ENCODE results near the gene ESYT1.
A peak's percentile ranks its signal among the peaks of the same experiment; 100 is the strongest.

Gene ESYT1

DNA sequence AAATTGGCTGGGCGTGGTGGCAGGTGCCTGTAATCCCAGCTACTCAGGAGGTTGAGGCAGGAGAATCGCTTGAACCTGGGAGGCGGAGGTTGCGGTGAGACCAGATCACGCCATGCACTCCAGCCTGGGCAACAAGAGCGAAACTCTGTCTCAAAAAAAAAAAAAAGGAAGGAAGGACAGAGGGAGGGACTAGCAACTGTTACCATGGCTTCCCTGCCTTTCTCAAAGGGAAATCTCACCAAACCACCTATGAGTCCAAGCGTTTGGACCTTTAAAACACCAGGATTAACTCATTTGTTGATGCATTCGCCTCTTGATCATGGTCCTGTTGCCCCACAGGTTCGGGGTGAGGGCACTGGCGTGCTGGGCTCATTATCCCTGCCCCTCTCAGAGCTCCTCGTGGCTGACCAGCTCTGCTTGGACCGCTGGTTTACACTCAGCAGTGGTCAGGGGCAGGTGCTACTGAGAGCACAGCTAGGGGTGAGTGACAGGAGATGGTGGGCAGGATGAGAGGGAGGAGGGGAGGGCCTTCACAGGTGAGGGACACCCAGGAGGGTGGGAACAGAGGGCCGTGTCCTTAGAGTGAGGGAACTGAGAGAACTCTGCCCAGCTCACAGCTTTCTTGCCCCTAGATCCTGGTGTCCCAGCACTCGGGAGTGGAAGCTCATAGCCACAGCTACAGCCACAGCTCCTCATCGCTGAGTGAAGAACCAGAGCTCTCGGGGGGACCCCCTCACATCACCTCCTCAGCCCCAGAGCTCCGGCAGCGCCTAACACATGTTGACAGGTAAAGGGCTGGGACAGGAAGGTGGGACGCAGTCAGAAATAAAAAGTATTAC, 14.1 kb downstream of the ESYT1 start:
- H3K36me3 ChIP-seq (ENCODE audit: control insufficient read depth in 1 of 2, insufficient read depth in 2 of 2, low read length in 2 of 2): peaks cover 41 to 62% of the 10 kb centered on the region in 2 donors
- H3K27ac ChIP-seq (ENCODE audit: low read depth, low read length): no peak overlapping the region
- no peaks in the 10 kb centered on the region for H3K27me3 ChIP-seq (ENCODE audit: control insufficient read depth in 1 of 2, insufficient read depth in 2 of 2, low read length in 2 of 2)

DNA sequence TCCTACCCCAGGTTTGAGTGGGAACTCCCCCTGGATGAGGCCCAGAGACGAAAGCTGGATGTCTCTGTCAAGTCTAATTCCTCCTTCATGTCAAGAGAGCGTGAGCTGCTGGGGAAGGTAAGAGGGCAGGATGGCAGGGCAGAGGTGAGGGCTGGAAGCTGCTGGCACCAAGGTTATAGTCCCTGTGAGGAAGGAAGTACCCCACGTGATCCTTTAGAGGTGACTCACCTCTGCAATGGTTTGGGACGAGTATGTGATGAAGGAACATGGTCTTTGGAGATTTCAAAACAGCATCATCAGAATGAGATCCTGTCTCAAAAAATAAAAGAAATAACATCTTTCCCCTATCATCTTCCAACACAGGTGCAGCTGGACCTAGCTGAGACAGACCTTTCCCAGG, 15.2 kb downstream of the ESYT1 start:
- no peak overlapping the region for H3K9ac ChIP-seq (ENCODE audit: low read depth in 1 of 2, low read length in 2 of 2)
- no peak overlapping the region for H3K27ac ChIP-seq (ENCODE audit: low read depth, low read length)
- peaks cover 36 to 51% of the 10 kb centered on the region in 2 donors for H3K36me3 ChIP-seq (ENCODE audit: control insufficient read depth in 1 of 2, insufficient read depth in 2 of 2, low read length in 2 of 2)
- H3K9me3 ChIP-seq (ENCODE audit: control insufficient read depth in 1 of 2, low read length in 2 of 2): no peaks in the 10 kb centered on the region
- no peaks in the 10 kb centered on the region for H3K27me3 ChIP-seq (ENCODE audit: control insufficient read depth in 1 of 2, insufficient read depth in 2 of 2, low read length in 2 of 2)
- H3K4me3 ChIP-seq (ENCODE audit: low read depth in 1 of 2, low read length in 2 of 2): no peak overlapping the region
- peaks cover 6% of the 10 kb centered on the region in 2 donors for H3K4me1 ChIP-seq (ENCODE audit: control insufficient read depth in 1 of 2, insufficient read depth in 2 of 2, low read length in 2 of 2)

More for the DNA sequence above, 14.1 kb downstream of the ESYT1 start:
- no peaks in the 10 kb centered on the region for H3K9me3 ChIP-seq (ENCODE audit: control insufficient read depth in 1 of 2, low read length in 2 of 2)
- H3K4me1 ChIP-seq (ENCODE audit: control insufficient read depth in 1 of 2, insufficient read depth in 2 of 2, low read length in 2 of 2): peaks cover 6% of the 10 kb centered on the region in 2 donors
- H3K9ac ChIP-seq (ENCODE audit: low read depth in 1 of 2, low read length in 2 of 2): no peak overlapping the region
- H3K4me3 ChIP-seq (ENCODE audit: low read depth in 1 of 2, low read length in 2 of 2): no peak overlapping the region

DNA sequence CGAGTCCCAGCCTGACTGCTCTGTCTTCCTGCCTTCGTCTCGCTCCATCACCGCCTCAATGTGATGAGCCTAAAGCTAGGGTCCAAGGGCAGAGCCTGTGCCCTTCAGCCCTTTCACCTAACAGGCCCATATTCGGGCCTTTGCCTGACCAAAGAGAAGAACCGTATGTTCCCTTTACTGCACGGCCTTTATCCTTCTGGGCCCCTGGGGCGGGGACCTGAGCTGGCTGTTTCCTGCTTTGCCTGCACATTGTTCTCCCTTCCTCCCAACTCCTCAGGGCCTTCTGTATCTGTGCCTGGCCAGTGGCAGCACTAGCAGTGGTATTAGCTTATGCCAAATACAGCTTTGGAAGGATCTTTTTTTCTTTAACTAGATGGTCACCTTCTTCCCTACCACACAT, 15.8 kb downstream of the ESYT1 start:
- no peak overlapping the region for H3K9ac ChIP-seq (ENCODE audit: low read depth in 1 of 2, low read length in 2 of 2)
- peaks cover 6% of the 10 kb centered on the region in 2 donors for H3K4me1 ChIP-seq (ENCODE audit: control insufficient read depth in 1 of 2, insufficient read depth in 2 of 2, low read length in 2 of 2)
- no peak overlapping the region for H3K27ac ChIP-seq (ENCODE audit: low read depth, low read length)
- no peaks in the 10 kb centered on the region for H3K9me3 ChIP-seq (ENCODE audit: control insufficient read depth in 1 of 2, low read length in 2 of 2)
- H3K36me3 ChIP-seq (ENCODE audit: control insufficient read depth in 1 of 2, insufficient read depth in 2 of 2, low read length in 2 of 2): peaks cover 30 to 45% of the 10 kb centered on the region in 2 donors
- H3K27me3 ChIP-seq (ENCODE audit: control insufficient read depth in 1 of 2, insufficient read depth in 2 of 2, low read length in 2 of 2): no peaks in the 10 kb centered on the region
- H3K4me3 ChIP-seq (ENCODE audit: low read depth in 1 of 2, low read length in 2 of 2): no peak overlapping the region

DNA sequence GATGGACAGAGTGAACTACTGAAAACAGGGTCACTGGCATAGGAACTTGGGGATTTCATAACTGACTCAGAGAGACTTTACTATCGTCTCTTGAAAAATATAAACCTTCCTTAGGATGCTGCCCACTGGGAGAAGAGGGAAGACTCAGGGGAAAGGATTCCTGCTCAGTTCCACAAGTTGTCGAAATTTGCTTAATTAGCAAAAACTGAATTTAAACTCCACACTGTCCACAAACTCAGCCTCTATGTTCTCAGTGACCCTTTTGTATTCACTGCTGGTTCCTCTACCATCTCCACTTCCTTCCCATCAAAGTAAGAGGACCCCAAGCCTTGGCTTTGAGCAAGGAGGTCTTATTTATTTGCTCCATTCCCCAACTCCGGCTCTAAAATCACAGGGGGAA, 17.1 kb downstream of the ESYT1 start:
- H3K27ac ChIP-seq (ENCODE audit: low read depth, low read length): no peak overlapping the region
- peaks cover 30 to 44% of the 10 kb centered on the region in 2 donors for H3K36me3 ChIP-seq (ENCODE audit: control insufficient read depth in 1 of 2, insufficient read depth in 2 of 2, low read length in 2 of 2)

DNA sequence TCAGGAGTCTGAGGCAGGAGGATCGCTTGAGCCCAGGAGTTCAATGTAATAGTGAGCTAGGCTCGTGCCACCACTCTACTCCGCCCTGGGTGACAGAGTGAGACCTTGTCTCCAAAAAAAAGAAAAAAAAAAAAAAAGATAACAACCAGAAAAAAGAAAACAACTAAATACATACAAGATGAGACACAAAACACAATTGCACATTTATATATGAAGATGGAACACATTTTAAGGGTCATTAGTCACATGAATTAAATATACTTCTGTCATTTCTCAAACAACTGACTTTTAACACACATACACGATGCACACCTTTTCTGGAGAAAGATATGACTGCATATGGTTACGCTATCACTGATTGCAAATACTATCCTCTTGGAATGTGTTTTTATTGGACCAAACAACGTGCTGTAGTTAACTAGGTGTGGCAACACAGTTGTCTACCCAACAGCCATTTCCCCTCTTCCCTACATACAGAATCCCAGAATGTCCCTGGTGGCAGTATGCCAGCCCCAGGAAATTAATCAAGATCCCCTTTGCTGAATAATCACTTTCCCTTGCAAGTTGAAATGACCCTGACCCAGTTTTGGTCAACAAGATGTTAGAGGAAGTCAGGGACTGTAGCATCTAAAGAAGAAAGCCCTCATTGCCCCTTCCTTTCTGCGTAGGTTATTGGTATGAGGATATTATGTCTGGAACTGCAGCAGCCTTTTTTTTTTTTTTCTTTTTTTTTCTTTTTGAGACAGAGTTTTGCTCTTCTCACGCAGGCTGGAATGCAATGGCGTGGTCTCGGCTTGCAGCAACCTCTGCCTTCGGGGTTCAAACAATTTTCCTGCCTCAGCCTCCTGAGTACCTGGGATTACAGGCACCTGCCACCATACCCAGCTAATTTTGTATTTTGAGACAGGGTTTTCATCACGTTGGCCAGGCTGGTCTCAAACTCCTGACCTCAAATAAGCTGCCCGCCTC, 18.7 kb downstream of the ESYT1 start:
- H3K27me3 ChIP-seq (ENCODE audit: control insufficient read depth in 1 of 2, insufficient read depth in 2 of 2, low read length in 2 of 2): no peaks in the 10 kb centered on the region
- H3K9me3 ChIP-seq (ENCODE audit: control insufficient read depth in 1 of 2, low read length in 2 of 2): no peaks in the 10 kb centered on the region
- H3K9ac ChIP-seq (ENCODE audit: low read depth in 1 of 2, low read length in 2 of 2): no peak overlapping the region
- peaks cover 25 to 35% of the 10 kb centered on the region in 2 donors for H3K36me3 ChIP-seq (ENCODE audit: control insufficient read depth in 1 of 2, insufficient read depth in 2 of 2, low read length in 2 of 2)
- H3K4me1 ChIP-seq (ENCODE audit: control insufficient read depth in 1 of 2, insufficient read depth in 2 of 2, low read length in 2 of 2): peaks cover 12 to 18% of the 10 kb centered on the region in 2 donors
- H3K4me3 ChIP-seq (ENCODE audit: low read depth in 1 of 2, low read length in 2 of 2): no peak overlapping the region
- H3K27ac ChIP-seq (ENCODE audit: low read depth, low read length): no peak overlapping the region

More for the DNA sequence above, 17.1 kb downstream of the ESYT1 start:
- Histone ChIP-seq H3K9ac (ENCODE audit: low read depth in 1 of 2, low read length in 2 of 2) (no peak overlapping the region), H3K9me3 (ENCODE audit: control insufficient read depth in 1 of 2, low read length in 2 of 2) (no peaks in the 10 kb centered on the region), H3K4me3 (ENCODE audit: low read depth in 1 of 2, low read length in 2 of 2) (no peak overlapping the region), H3K27me3 (ENCODE audit: control insufficient read depth in 1 of 2, insufficient read depth in 2 of 2, low read length in 2 of 2) (no peaks in the 10 kb centered on the region), H3K4me1 (ENCODE audit: control insufficient read depth in 1 of 2, insufficient read depth in 2 of 2, low read length in 2 of 2) (peaks cover 6% of the 10 kb centered on the region in 2 donors)

DNA sequence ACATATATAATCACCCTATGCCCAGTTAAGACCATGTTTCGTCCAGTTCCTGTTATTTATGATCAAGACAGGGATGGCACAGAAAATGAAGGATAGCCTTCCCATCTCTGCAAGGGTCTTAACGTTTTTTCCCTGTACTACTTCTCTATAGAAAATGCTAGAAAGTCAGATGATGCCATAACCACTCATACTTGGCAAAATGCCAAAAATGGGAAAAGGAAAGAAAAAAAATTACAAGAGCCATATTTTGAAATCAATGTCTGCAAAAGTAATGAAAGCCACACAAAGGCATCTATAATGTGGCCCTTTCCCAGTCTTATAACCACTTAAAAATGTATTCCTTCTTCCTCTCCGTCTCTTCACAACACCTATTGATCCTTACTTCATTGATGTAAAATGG, 22.5 kb downstream of the ESYT1 start:
- H3K27ac ChIP-seq (ENCODE audit: low read depth, low read length): no peak overlapping the region
- no peaks in the 10 kb centered on the region for H3K27me3 ChIP-seq (ENCODE audit: control insufficient read depth in 1 of 2, insufficient read depth in 2 of 2, low read length in 2 of 2)
- no peaks in the 10 kb centered on the region for H3K9me3 ChIP-seq (ENCODE audit: control insufficient read depth in 1 of 2, low read length in 2 of 2)
- H3K4me1 ChIP-seq (ENCODE audit: control insufficient read depth in 1 of 2, insufficient read depth in 2 of 2, low read length in 2 of 2): peaks cover 31 to 35% of the 10 kb centered on the region in 2 donors
- H3K4me3 ChIP-seq (ENCODE audit: low read depth in 1 of 2, low read length in 2 of 2): no peak overlapping the region
- no peak overlapping the region for H3K9ac ChIP-seq (ENCODE audit: low read depth in 1 of 2, low read length in 2 of 2)
- no peaks in the 10 kb centered on the region for H3K36me3 ChIP-seq (ENCODE audit: control insufficient read depth in 1 of 2, insufficient read depth in 2 of 2, low read length in 2 of 2)

DNA sequence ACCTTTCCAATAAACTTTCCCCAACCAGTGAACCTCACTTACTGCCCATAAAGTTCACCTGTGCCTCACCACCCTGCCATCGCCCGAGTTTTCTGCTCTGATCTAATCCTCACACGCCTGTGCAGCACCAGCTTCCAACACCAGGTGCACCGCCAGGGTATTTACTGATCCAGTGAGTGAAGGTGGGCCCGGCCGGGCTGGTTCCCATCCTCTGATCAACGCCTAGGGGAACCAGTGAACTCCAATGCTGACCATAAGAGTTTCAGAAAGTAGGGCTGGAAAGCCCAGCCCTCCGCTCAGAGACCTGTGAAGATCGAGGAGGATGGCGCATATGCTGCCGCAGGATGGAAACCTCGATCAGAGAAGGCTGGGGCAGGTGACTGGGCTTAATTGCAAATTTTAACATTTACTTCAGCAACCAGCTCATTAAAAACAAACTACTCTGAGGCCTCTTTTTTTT, 23.6 kb downstream of the ESYT1 start:
- Histone ChIP-seq H3K4me3 (ENCODE audit: low read depth in 1 of 2, low read length in 2 of 2) (peak overlapping the region; percentile 62 to 93), H3K9me3 (ENCODE audit: control insufficient read depth in 1 of 2, low read length in 2 of 2) (no peaks in the 10 kb centered on the region), H3K27ac (ENCODE audit: low read depth, low read length) (peak overlapping the region; percentile 81), H3K36me3 (ENCODE audit: control insufficient read depth in 1 of 2, insufficient read depth in 2 of 2, low read length in 2 of 2) (no peaks in the 10 kb centered on the region), H3K27me3 (ENCODE audit: control insufficient read depth in 1 of 2, insufficient read depth in 2 of 2, low read length in 2 of 2) (no peaks in the 10 kb centered on the region), H3K9ac (ENCODE audit: low read depth in 1 of 2, low read length in 2 of 2) (peak overlapping the region; percentile 79 to 85), H3K4me1 (ENCODE audit: control insufficient read depth in 1 of 2, insufficient read depth in 2 of 2, low read length in 2 of 2) (peaks cover 32 to 34% of the 10 kb centered on the region in 2 donors)

DNA sequence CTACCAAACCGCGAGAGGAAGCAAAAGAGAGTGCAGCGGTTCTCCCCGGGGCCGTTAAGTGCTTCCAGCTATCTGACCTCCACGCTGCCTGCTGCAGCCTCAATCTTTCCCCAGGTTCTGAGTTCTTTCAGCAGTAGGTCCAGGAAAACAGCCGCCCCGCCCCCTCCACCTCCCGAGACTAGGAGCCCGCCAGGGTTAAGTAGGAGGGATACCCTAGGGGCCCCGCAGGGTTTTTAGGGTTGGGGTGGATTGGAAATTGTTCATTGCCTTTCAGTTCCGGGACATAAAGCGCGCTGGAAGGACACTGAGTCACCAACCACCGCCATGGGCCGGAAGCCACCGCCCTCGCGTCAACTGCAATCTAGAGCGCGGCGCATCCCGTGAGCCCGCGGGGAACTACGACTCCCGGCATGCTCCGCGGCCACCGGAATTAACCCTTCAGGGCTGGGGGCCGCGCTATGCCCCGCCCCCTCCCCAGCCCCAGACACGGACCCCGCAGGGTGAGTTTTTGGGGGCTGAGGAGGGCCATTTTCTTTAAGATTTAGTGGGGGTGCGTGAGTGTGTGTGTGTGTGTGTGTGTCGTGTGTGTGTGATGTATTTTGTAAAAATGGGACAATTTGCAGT, 24.2 kb downstream of the ESYT1 start, which contains the start of gene MYL6B:
Gene MYL6B, plus strand, starts transcription at position 456 of the 624 bp plus-strand sequence. CDS start 1,332 bp downstream, outside the sequence.
- H3K36me3 ChIP-seq (ENCODE audit: control insufficient read depth in 1 of 2, insufficient read depth in 2 of 2, low read length in 2 of 2): no peaks in the 10 kb centered on the region
- H3K4me1 ChIP-seq (ENCODE audit: control insufficient read depth in 1 of 2, insufficient read depth in 2 of 2, low read length in 2 of 2): peaks cover 31% of the 10 kb centered on the region in 2 donors
- peak within 1 kb of the TSS; percentile 81 for H3K27ac ChIP-seq (ENCODE audit: low read depth, low read length)
- H3K4me3 ChIP-seq (ENCODE audit: low read depth in 1 of 2, low read length in 2 of 2): peak within 1 kb of the TSS; percentile 62 to 93
- H3K9me3 ChIP-seq (ENCODE audit: control insufficient read depth in 1 of 2, low read length in 2 of 2): no peaks in the 10 kb centered on the region
- H3K9ac ChIP-seq (ENCODE audit: low read depth in 1 of 2, low read length in 2 of 2): peak within 1 kb of the TSS; percentile 79 to 85
- H3K27me3 ChIP-seq (ENCODE audit: control insufficient read depth in 1 of 2, insufficient read depth in 2 of 2, low read length in 2 of 2): no peaks in the 10 kb centered on the region

DNA sequence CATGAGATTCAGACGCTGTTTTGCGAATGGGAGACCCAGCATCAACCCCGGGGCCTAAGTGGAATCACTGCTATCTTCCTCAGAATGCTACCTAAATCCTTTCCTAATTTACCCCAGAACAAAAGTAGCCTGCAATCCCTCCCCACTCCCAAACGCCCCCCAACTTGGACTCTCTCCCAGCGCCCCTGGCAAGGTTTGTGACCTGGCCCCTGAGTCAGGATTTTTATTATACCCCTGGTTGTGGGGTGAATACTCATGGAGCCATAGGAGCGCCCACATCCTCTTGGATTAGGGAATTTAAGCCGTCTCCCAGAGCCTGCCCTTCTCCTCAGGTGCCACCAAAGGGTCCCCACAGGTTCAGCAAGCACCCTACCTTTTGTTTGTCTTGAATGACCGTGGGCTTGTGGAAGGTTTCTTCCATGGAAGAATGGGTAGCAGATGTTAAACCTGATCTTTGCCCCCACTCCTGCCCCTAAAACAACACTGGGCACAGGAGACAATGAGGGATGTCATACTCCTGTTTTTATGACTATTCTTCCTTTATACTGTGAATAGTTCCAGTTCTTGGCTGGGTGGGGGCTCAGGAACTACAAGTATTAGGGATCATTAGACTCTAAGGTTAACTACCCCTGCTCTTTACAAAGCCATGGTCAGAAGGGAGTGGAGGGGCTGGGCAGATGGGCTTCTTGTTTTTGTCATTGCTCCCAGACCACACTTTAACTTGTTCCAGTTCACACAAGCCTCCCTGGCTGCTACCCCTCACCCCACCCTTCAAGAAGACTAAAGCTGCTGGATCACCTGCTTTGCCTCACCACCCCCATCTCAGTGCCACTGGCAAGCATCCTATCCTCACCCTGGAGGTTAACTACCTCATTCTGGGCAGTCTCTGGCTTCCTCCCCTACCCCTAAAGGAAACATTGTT, 24.9 kb downstream of the ESYT1 start:
- H3K27ac ChIP-seq (ENCODE audit: low read depth, low read length): no peak overlapping the region
- no peaks in the 10 kb centered on the region for H3K27me3 ChIP-seq (ENCODE audit: control insufficient read depth in 1 of 2, insufficient read depth in 2 of 2, low read length in 2 of 2)
- no peaks in the 10 kb centered on the region for H3K9me3 ChIP-seq (ENCODE audit: control insufficient read depth in 1 of 2, low read length in 2 of 2)
- peaks cover 31 to 33% of the 10 kb centered on the region in 2 donors for H3K4me1 ChIP-seq (ENCODE audit: control insufficient read depth in 1 of 2, insufficient read depth in 2 of 2, low read length in 2 of 2)
- peak overlapping the region; percentile 62 to 93 for H3K4me3 ChIP-seq (ENCODE audit: low read depth in 1 of 2, low read length in 2 of 2)
- peak overlapping the region; percentile 35 to 85 for H3K9ac ChIP-seq (ENCODE audit: low read depth in 1 of 2, low read length in 2 of 2)
- H3K36me3 ChIP-seq (ENCODE audit: control insufficient read depth in 1 of 2, insufficient read depth in 2 of 2, low read length in 2 of 2): no peaks in the 10 kb centered on the region
